ENCODE measurements around the gene AP3B1.

Gene AP3B1

DNA sequence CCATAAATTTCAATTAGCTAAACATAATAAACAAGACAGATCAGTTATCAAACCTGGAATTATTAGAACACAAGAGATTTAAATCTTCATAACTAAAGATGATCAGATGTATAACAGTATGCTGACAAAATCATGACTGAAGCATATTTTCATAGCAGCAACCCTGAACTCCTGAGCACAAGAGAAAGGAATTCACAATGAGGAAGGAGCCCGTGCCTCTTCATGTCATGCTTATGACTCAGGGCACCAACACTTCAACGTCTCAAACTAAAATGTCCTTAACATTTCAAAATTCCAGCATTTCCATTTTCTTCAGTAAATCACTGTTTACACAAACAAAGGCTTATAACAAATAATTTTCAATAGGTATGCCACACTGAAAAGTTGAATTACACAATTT, 6.7 kb downstream of the AP3B1 start:
- DNase-seq, result no peak

DNA sequence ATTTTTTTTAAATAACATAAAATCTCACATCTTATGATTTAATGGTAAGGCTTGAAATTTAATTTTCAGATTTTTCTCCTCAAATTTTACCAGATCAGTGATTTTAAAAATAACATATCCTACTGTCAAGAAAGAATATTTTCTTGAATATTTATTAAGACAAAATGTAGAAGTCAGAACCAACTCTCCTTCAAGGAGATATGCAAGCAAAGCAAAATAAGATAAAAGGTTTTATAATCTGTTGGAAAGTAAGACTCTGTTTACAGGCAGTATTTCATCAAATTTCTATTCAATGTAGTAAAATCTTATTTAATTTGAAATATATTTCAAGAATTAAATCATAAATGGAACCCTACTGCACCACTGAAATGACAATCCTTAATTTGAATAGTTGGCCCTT, 7.3 kb downstream of the AP3B1 start:
- no peak for DNase-seq

DNA sequence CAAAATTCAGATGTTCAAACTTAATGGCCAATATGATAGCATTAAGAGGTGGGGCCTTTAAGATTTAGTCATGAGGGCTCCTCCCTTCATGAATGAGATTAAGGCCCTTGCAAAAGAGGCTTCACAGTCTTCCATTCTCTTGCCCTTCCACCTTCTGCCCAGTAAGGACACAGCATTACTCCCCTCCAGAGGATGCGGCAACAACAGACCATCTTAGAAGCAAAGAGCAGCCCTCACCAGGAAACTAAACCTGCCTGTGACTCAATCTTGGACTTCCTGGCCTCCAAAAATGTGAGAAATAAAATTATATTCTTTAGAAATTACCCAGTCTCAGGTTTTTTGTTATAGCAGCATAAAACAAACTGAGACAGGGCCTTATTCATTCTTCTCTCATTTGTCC, 8.2 kb downstream of the AP3B1 start:
- no peak for DNase-seq

DNA sequence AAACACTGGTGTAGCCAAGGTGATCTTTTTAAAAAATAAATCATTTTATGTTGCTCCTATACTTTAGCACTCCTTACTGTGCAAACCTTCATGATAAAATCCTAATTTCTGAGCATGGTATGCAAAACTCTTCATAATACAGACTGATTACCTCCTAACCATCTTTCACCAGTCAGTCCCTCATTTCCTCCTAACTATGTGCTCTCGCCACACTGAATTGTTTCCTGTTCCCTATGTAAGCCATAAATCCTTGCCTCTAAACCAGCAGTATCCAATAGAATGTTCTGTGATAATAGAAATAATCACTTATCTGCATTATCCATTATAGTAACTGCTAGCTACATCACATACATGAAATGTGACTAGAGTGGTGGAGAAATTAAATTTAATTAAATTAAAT, 10.7 kb downstream of the AP3B1 start:
- DNase-seq, result no peak

DNA sequence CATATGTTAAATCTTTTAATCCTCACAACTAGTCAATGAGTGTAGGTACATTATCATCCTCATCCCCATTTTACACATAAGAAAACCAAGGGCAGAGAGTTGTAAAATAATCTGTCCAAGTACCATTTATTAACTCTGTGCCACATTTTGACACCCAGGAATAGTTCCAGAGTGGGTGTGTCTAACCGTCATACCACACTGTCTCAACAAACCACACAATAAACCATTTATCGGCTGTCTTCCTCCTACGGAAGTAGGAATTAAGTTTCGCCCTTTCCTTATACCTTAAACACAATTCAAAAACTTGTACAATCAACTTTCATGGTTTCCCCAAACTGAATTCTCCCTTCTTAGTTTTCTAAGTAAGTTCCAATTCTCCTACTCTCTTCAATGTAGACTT, 11.4 kb downstream of the AP3B1 start:
- no peak for DNase-seq

DNA sequence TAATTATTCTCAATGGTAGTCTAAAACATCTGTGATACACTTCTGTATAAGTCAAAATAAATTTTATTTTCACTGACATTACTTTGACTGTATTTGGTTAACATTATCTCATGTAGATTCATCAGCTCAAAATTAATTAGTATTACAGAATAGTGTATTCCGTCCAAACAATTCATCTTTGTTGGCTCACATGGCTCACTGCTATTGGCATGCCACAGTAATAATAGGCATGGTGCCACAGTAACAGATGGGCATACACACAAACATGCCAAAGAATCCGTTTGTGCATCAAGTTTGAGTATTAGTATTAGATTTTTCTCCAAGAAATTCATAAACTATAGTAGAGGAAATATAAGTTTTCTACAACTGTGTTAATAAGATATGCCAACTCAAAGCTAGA, 14.2 kb downstream of the AP3B1 start:
- no peak for DNase-seq

DNA sequence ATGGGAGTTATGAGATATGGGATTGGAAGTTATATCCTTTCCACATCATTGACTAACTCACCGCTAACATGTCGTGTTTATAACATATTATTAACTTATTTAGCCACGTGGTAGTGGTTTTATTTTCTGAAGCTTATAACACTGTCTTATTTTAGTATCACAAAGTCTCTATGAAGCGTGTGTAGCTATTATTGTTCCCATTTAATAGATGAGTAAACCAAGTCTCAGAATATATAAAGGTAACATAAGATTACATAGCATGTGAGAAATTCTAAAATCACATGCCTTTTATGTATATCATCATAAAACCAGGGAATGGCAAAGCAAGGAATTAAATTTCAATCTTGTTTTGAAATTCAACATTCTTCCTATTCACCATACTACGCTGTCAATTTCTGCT, 15.3 kb downstream of the AP3B1 start:
- no peak for DNase-seq

DNA sequence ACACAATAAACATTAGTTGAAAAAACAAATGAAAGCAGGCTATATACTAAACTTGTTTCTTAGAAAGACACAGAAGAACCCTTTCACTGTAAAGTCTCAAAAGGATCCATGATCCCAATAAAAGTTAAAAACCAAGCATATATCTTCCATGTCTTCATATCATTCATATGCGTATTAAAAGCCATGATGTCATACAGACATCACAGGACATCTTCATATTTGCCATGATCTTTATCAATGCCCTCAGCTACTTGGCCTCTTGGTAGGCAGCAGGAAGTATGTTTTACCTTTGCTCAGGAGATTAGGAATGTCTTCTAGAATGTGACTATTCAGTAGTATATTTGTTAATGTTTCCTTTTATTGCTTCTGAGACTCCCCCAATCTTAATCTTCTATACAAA, 16.8 kb downstream of the AP3B1 start:
- no peak for DNase-seq

DNA sequence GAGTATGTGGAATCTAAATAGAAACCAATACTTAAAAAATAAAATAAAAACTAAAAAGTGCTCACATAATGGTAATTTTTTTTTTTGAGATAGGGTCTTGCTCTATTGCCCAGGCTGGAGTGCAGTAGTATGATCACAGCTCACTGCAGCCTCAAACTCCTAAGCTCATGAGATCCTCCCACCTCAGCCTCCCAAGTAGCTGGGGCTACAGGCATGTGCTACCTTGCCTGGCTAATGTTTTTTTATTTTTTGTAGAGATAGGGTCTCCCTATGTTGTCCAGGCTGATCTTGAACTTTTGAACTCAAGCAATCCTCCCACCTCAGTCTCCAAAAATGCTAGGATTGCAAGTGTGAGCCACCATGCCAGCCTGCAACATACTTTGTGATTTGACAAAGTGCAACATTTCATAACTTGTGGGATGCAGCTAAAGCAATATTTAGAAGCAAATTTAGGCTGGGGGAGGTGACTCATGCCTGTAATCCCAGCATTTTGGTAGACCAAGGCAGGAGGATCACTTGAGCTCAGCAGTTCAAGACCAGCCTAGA, 18.4 kb downstream of the AP3B1 start:
- no peak for DNase-seq

DNA sequence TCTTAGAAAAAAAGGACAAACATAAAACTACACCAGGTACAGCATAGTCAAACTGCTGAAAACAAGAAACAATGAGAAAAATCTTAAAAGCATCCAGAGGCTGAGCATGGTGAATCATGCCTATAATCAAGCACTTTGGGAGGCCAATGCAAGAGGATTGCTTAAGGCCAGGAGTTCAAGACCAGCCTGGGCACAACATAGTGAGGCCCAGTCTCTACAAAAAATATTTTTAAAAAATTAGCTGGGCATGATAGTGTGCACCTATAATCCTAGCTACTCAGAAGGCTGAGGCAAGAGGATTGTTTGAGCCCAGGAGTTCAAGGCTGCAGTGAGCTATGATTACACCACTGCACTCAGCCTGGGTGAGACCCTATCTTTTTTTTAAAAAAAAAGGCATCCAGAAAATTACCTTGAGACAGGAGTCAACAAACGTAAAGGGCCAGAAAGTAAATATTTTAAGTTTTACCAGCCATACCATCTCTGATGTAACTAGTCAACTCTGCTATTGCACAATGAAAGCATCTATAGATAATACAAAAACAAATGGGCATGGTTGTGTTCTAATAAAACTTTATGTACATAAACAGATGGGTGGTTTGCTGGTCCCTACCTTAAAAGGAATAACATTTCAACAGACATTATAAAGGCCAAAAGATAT, 19.8 kb downstream of the AP3B1 start:
- no peak for DNase-seq

DNA sequence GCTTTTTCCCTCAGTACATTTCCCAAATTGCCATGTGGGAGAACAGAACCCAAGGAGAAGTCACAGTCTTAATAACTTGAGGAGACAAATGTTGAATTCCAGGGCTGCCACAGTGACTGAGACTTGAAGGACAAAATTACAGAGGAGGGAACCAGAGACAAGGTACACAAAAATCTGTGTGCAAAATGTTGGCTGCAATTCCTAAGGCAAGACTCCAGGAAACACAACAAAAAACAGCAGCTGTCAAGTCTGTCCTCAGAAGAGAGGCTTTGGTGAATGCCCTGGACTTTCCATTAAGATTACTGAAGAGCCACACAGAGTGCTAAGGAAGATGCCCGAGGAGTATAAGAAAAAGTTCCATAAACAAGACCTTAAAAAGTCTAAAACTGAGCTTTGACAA, 21.1 kb downstream of the AP3B1 start:
- DNase-seq, result no peak

DNA sequence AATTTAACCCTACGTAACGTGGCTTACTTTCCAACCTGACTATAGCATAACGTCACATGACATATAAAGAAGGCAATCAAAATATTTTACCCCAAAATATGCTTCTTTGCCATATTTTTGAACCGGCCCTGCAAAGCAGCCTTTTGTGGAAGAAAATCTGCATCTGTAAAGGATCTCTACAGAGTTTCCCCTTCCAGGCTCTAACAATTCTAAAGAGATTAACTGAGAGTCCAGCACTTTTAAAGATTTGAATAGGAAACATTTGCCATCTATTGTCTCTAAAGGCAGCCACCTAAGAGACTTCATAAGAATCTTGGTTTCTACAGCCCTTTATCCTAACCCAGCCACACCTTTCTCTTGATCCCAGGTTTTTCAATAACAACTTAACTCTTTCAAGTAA, 22.7 kb downstream of the AP3B1 start:
- no peak for DNase-seq

DNA sequence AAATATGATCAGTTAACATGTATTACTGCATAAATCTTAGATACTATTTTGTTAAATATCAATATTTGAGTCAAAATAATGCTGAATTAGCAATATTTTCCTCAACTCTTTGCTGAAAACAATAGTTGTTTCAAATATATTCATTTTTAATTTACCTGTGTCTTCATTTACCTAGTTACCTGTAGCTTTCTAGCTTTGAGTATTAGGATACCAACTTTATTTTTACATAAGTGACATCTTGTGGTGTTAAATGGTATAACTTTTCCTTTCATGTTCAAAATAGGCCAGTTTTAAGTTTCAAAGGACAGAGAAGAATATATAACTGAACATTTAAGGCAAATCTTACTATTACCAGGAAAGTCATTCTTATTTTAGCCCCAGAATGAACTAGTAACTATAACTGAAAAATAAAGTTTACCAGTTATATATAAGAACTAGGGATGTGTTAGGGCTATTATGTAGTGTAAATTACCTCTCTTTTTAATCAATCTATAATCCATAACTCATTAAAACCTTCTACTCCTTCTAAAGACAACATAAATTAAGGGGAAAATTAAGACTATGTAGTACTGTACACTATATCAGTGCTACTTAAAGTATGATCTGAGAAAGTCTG, 25.3 kb downstream of the AP3B1 start:
- DNase-seq, result no peak

DNA sequence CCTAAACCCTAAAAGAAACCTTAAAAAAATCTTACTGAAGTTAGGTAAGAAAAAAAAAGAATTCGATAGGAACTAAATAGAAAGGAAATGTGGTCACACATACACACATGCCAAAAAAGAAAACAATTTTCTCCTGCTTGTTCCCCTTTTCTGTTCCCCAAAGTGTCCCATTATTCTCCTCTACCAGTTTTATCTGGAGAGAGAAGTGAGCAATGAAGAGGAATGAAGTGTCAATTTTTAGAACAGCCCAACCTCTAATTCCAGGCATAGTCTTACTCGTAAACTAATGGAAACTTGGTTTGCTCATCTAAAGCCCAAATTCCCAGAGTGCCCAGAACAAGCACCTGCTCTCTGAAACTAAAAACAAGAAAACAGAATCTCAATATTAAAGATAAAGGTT, 26.1 kb downstream of the AP3B1 start:
- DNase-seq, result no peak

DNA sequence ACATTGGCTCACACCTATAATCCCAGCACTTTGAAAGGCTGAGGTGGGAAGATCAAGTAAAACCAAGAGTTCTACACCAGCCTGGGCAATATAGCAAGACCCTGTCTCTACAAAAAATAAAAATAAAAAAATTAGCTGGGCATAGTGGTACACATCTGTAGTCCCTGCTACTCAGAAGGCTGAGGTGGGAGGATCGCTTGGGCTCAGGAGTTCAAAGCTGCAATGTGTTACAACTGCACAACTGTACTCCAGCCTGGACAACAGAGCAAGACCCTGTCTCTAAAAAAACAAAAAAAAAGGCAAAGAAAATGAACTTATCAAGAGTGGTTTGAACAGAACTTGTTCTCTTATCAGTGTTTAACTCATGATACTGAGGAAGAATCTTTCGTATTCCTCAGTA, 29.3 kb downstream of the AP3B1 start:
- DNase-seq, result no peak

DNA sequence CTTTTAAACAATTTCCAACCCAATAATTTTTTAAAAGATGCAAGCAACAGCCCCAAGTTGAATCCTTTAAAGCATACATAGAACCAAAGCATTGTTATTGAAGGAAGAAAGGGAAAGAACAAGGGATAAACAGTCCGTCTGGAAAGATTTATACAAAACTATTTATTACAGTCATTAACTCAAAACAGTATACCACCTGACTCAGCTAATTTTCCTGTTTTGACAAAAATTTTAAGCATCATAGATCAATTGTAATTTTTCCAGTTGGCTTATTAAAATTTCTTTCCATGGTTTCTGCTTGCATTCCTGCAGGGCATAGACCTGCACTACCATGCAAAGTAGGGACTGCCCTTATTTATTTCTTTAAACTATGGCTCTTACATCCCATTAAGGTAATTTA, 29.9 kb downstream of the AP3B1 start:
- no peak for DNase-seq

DNA sequence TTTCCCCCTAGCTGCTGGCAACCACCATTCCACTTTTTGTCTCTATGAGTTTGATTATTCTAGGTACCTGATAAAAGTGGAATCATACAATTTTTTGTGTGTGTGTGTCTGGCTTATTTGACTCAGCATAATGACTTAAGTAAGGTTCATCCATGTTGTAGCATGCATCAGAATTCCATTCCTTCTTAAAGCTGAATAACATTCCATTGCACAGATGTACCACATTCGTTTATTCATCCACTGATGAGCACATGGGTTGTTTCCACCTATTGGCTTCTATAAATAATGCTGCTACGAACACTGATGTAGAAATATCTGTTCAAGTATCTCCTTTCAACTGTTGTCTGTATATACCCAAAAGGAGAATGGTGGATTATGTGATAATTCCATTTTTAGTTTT, 33.7 kb downstream of the AP3B1 start:
- DNase-seq, result no peak

DNA sequence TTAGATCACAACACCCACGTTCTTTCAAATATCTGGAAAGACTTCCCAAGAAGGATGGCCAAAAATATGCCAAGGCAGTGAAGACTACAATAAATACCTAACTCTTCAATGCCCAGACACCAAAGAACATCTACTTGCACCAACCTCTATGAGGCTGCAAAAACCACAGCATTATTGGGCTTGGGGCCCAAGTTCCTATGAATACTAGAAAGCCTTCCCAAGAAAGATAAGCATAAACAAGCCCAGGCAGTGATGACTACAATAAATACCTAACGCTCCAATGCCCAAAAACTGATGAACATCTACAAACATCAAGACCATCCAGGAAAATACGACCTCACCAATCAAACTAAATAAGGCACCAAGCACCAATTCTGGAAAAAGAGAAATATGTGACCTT, 41.3 kb downstream of the AP3B1 start:
- no peak for DNase-seq

DNA sequence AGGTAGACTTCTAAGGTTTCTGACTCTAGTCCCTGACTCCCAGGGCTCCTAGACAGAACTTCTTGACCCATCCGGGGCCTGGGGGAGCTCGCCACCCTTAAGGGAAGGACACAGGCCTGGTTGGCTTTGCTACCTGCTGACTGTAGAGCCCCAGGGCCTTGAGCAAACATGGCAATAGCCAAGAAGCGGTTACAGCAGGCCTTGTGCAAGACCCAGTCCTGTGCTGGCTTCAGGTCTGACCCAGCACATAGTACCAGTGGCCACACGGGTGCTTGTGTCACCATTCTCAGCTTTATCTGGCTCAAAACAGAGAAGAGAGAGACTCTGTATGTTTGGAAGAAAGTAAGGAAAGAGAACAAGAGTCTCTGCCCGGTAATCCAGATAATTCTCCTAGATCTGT, 41.8 kb downstream of the AP3B1 start:
- DNase-seq, result no peak

DNA sequence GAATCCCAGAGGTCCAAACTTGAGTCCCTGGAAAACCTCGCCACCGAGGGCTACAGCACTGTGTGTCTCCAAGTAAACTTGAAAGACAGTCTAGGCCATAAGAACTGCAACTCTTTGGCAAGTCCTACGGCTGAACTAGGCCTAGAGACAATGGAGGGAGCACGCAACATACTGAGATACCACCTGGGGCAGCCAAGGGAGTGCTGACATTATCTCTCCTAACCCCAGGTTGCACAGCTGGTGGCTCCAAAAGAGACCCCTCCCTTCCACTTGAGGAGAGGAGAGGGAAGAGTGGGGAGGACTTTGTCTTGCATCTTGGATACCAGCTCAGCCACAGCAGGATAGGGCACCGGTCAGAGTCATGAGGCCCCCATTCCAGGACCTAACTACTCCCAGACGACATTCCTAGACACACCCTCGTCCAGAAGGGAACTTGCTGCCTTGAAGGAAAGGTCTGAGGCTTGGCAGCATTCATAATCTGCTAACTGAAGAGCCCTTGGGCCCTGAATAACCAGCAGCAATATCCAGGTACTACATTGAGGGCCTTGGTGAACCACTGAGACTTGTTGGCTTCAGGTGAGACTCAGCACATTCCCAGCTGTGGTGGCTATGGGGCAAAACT, 42.7 kb downstream of the AP3B1 start:
- no peak for DNase-seq

DNA sequence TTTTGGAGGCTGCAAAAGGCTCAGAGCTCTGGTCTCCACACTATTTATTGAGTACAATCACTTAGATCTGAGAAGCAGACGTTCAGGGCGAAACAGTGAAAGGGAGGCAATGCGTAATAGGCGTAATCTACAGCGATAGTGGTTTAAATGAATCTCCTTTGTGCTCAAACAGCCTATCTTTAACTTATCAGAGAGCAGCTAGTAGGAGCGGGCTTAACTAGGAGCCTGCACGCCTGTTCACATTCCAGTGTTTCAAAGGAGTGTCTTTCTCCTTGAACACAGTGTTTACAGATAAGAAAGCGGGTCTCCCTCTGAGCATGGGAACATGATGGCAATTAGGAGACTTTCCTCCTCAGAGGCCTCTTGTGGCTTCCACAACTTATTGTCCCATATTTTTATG, 49.4 kb downstream of the AP3B1 start:
- no peak for DNase-seq

DNA sequence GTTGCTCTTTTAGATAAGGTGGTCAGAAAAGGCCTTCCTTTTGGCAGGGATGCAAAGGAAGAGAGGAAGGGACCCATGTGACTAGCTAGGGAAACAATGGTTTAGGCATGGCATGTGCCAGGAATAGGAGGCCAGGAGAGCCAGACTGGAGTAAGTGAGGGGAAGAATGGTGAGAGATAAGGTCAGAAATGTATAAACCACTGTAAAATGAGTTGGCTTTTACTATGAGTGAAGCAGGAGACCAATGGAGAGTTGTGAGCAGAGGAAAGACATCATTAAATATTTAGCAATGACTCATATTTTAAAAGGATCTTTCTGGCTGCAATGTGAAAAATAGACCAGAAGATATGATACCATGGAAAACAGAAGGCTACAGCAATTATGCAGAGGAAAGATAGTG, 50.9 kb downstream of the AP3B1 start:
- no peak for DNase-seq

DNA sequence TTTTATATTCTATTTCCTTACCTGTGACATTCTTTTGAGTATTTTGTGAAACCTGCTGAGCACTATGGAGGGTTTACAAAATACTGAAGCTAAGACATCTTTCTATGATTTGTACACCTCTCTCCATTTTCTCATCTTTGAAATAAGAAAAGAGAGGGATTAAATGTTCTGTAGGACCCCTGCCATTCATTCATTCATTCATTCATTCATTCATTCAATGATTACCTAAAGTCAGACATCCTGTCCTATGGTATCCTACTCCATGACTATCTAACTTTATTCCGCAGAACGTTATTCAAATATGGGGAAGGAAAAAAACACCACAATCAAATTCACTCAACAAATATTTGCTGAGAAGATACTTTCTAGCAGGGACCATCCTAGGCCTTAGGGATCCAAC, 51.4 kb downstream of the AP3B1 start:
- DNase-seq, result no peak

DNA sequence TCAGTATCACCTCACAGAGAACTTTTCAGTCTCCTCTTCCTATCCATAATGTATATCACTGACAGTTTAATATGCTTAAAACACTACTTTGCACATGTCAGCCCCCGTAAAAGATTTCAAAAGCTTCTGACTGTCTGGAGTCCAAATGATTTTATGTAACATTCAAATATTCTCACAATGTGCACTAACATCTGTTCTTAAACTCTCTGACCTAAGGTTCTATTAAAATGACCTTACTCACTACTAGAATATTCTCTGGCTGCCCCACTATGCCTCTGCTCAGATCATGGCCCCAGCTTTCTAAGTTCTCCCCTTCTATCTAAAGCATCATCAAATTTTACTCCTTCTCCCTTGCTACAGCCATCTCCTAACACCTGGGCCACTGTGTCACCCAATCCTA, 52.5 kb downstream of the AP3B1 start:
- no peak for DNase-seq

DNA sequence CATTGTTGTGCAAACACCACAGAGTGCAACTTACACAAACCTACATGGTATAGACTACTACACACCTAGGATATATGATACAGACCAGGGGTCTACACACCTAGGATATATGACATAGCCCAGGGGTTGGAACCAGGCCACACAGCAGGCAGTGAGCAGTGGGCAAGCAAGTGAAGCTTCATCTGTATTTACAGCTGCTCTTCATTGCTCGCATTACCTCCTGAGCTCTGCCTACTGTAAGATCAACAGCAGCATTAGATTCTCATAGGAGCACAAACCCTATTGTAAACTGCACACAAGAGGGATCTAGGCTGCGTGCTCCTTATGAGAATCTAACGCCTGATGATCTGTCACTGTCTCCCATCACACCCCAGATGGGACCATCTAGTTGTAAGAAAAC, 56.6 kb downstream of the AP3B1 start:
- no peak for DNase-seq

All from activated T-cell treated with anti-CD3 and anti-CD28 coated beads, Interleukin-2, amount 50 U/mL, for 48 hours (primary cell).